B cell (primary cell): ENCODE measurements around the gene ARL6IP1. TPM values are rescaled to one million over a fixed set of nuclear protein-coding genes. Genes with fewer than 3 reads are reported as not detected.

Experiments
- ATAC-seq: fragments of 200-7000 bp; cut with Tn5 transposase; one replicate; pipeline ENCODE4 v1.10.0; 2021; ENCODE audit warnings: low read depth, mild to moderate bottlenecking, moderate number of reproducible peaks, moderate library complexity
- CTCF ChIA-PET: fragments of 350-600 bp; sonication (Branson Sonifier 250); formaldehyde crosslinking; loops from one replicate; lab custom pipeline; 2021; ENCODE audit warnings: antibody characterized with exemption, inconsistent platforms; lab: Charles Lee
- POLR2A ChIA-PET: fragments of 350-600 bp; sonication (Branson Sonifier 250); formaldehyde crosslinking; loops from one replicate; lab custom pipeline; 2021; ENCODE audit warnings: antibody characterized with exemption; lab: Charles Lee
- DNase-seq: peaks from one replicate; pipeline ENCODE4 v3.0.0; 2013
- H2AFZ ChIP-seq: 2 replicates; pipeline ENCODE4 v1.6.1; 2012; ENCODE audit warnings: mild to moderate bottlenecking, low read depth, low read length; ENCODE audit not compliant: insufficient read depth, poor library complexity, severe bottlenecking
- H3K27ac ChIP-seq, 2 donors: 1 replicate in 1 of 2; 2 replicates in 1 of 2; pipeline ENCODE4 v1.5.1; 2012 to 2013; ENCODE audit warnings: low read length in 2 of 2, mild to moderate bottlenecking in 2 of 2, moderate library complexity in 1 of 2
- H3K27me3 ChIP-seq, 4 experiments: fragments of 200-600 bp in 1 of 4; sonication (generic) in 1 of 4; replicated peaks in 1 of 4; 1 replicate in 2 of 4; 2 replicates in 2 of 4; pipeline versions ENCODE4 v1.6.1 to v1.7.0; 2013 to 2016; ENCODE audit warnings: low read length in 3 of 4, mild to moderate bottlenecking in 2 of 4, mixed read lengths in 1 of 4, moderate library complexity in 1 of 4; ENCODE audit not compliant: insufficient read depth in 4 of 4, control insufficient read depth in 3 of 4; ENCODE audit errors: control extremely low read depth in 1 of 4
- H3K36me3 ChIP-seq, 2 experiments: replicated peaks in 1 of 2; 1 replicate in 1 of 2; 2 replicates in 1 of 2; pipeline versions ENCODE4 v1.6.1 to v1.7.1; 2013; ENCODE audit warnings: low read length in 1 of 2; ENCODE audit not compliant: insufficient read depth in 2 of 2, control insufficient read depth in 1 of 2; ENCODE audit errors: control extremely low read depth in 1 of 2, extremely low read depth in 1 of 2
- H3K4me1 ChIP-seq, 2 donors: fragments of 200-600 bp in 1 of 2; sonication (generic) in 1 of 2; 1 replicate in 1 of 2; 2 replicates in 1 of 2; pipeline versions ENCODE4 v1.5.1 to v1.6.1; 2013 to 2017; ENCODE audit warnings: low read length in 2 of 2; ENCODE audit not compliant: control insufficient read depth in 2 of 2, insufficient read depth in 2 of 2
- H3K4me2 ChIP-seq: replicated peaks from 2 replicates; pipeline ENCODE3; 2012; ENCODE audit warnings: mild to moderate bottlenecking, low read depth, low read length; ENCODE audit not compliant: poor library complexity, severe bottlenecking
- H3K4me3 ChIP-seq, 5 experiments: fragments of 200-600 bp in 1 of 5; sonication (generic) in 1 of 5; 1 replicate in 3 of 5; 2 replicates in 2 of 5; pipeline versions ENCODE4 v1.5.1 to v1.7.0; 2011 to 2016; ENCODE audit warnings: low read length in 4 of 5, mild to moderate bottlenecking in 4 of 5, low read depth in 2 of 5, control low read depth in 1 of 5, moderate library complexity in 1 of 5; ENCODE audit not compliant: insufficient read depth in 1 of 5; ENCODE audit errors: control extremely low read depth in 1 of 5, extremely low read depth in 1 of 5
- H3K79me2 ChIP-seq: fragments of 200-600 bp; sonication (generic); one replicate; pipeline ENCODE4 v1.6.0; 2016; ENCODE audit warnings: low read length; ENCODE audit not compliant: control insufficient read depth, insufficient read depth
- H3K9ac ChIP-seq: fragments of 200-600 bp; sonication (generic); 2 replicates; pipeline ENCODE4 v1.6.1; 2017; ENCODE audit warnings: mild to moderate bottlenecking, low read length, moderate library complexity
- H3K9me3 ChIP-seq, 3 donors: one replicate each; pipeline versions ENCODE4 v1.6.1 to v1.7.1; 2013; ENCODE audit warnings: low read length in 2 of 3; ENCODE audit not compliant: control insufficient read depth in 2 of 3, insufficient read depth in 1 of 3; ENCODE audit errors: control extremely low read depth in 1 of 3
- H4K20me1 ChIP-seq: 2 replicates; pipeline ENCODE4 v1.6.0; 2012; ENCODE audit warnings: mild to moderate bottlenecking, low read length; ENCODE audit not compliant: insufficient read depth, control insufficient read depth, poor library complexity, severe bottlenecking
- H3K27ac Mint-ChIP-seq: one replicate; pipeline ENCODE4 v1.8.0; 2021; ENCODE audit warnings: mixed read lengths
- H3K27me3 Mint-ChIP-seq: one replicate; pipeline ENCODE4 v1.8.0; 2021; ENCODE audit warnings: mixed read lengths
- H3K4me1 Mint-ChIP-seq: one replicate; pipeline ENCODE4 v1.8.0; 2021; ENCODE audit warnings: mixed read lengths
- H3K4me3 Mint-ChIP-seq: one replicate; pipeline ENCODE4 v1.8.0; 2021; ENCODE audit warnings: mixed read lengths
- H3K9me3 Mint-ChIP-seq: one replicate; pipeline ENCODE4 v1.8.0; 2022; ENCODE audit warnings: mixed read lengths; ENCODE audit not compliant: insufficient read depth
- EZH2 ChIP-seq: IDR thresholded peaks from 2 replicates; pipeline ENCODE4 v1.6.1; 2012; ENCODE audit warnings: borderline replicate concordance, low read depth, mild to moderate bottlenecking, moderate library complexity, low read length; ENCODE audit not compliant: insufficient read depth, poor library complexity, severe bottlenecking
- WGBS: methylation state at CpG from one replicate; pipeline ENCODE4 v1.1.5; 2013; ENCODE audit warnings: missing lambda C conversion rate; ENCODE audit not compliant: insufficient coverage; 5-methylcytosine and 5-hydroxymethylcytosine counted together
- intact Hi-C: fragments of 100-400 bp; cut with micrococcal nuclease; formaldehyde crosslinking; loops from one replicate; pipeline ENCODE4 v1.10.0; 2022
- polyA plus RNA-seq: library from polyadenylated mRNA; depleted of rRNA; stranded (reverse); fragments of >200 nt; gene quantifications from 2 replicates; pipeline ENCODE4 v1.2.3, GENCODE V29; 2012
- total RNA-seq, 2 donors: library from RNA; stranded (reverse); fragments of 120-200 nt in 1 of 2; gene quantifications; 1 replicate in 1 of 2; 2 replicates in 1 of 2; pipeline versions ENCODE4 v1.2.3 to v1.2.4, GENCODE V29; 2013 to 2022
- TF ChIP-seq, protein P1 (sequence below): fragments of 200-600 bp; IDR thresholded peaks from one replicate; pipeline ENCODE4 v1.8.0; 2022; ENCODE audit warnings: antibody characterized with exemption, mild to moderate bottlenecking

Gene ARL6IP1
- total and polyA plus RNA-seq, 2 donors (not counting 1 experiment from before 2014, with no cell fraction given), result 52.0 to 109 TPM

DNA sequence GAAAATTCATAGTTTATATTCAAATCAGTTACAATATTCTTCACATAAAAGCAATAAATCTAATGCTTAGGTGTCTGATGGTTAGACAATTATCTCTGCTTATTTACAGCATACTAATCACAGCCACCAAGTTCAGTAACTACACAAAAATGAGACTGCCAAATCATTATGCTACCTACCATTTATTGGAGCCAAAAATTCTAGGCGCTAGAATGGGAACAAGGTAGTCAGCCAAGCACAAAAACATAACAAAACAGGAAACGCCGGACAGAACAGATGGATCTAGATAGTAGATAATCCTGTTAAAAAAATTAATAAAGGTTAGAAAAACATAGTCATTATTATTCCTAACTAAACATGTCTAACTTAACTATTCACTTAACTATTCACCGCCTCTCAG is 3.6 kb downstream of the ARL6IP1 start:
- Histone ChIP-seq H2AFZ (no peak overlapping the region), H3K4me1 (peaks cover 16 to 21% of the 10 kb centered on the region in 2 donors), H3K27ac (no peak overlapping the region), H3K27me3 (no peaks in the 10 kb centered on the region), H3K9ac (no peak overlapping the region), H3K79me2 (peaks cover 51% of the 10 kb centered on the region), H3K9me3 (no peaks in the 10 kb centered on the region), H4K20me1 (peaks cover 22% of the 10 kb centered on the region), H3K4me3 (no peak overlapping the region), H3K36me3 (peaks cover 17 to 44% of the 10 kb centered on the region in 2 experiments), H3K4me2 (no peak overlapping the region)
- ChIA-PET CTCF (no interaction called here), POLR2A (no interaction called here)
- Mint-ChIP-seq H3K4me3 (no peak overlapping the region), H3K9me3 (no peaks in the 10 kb centered on the region), H3K27me3 (no peaks in the 10 kb centered on the region), H3K27ac (no peak overlapping the region), H3K4me1 (peaks cover 32% of the 10 kb centered on the region)
- WGBS, result no CpG with 5 or more reads among the region's 4 CpGs
- no peak for TF ChIP-seq EZH2
- TF ChIP-seq, protein P1, sequence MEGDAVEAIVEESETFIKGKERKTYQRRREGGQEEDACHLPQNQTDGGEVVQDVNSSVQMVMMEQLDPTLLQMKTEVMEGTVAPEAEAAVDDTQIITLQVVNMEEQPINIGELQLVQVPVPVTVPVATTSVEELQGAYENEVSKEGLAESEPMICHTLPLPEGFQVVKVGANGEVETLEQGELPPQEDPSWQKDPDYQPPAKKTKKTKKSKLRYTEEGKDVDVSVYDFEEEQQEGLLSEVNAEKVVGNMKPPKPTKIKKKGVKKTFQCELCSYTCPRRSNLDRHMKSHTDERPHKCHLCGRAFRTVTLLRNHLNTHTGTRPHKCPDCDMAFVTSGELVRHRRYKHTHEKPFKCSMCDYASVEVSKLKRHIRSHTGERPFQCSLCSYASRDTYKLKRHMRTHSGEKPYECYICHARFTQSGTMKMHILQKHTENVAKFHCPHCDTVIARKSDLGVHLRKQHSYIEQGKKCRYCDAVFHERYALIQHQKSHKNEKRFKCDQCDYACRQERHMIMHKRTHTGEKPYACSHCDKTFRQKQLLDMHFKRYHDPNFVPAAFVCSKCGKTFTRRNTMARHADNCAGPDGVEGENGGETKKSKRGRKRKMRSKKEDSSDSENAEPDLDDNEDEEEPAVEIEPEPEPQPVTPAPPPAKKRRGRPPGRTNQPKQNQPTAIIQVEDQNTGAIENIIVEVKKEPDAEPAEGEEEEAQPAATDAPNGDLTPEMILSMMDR, result no peak
- ATAC-seq (no peak), DNase-seq (no peak)
- intact Hi-C loops, result no loop called here

GRCh38 chr16:18796377-18796776 is 5.0 kb downstream of the ARL6IP1 start:
- Histone ChIP-seq H3K27ac (no peak overlapping the region), H3K27me3 (no peaks in the 10 kb centered on the region), H4K20me1 (peaks cover 22% of the 10 kb centered on the region), H3K9ac (no peak overlapping the region), H3K4me3 (no peak overlapping the region), H3K36me3 (peaks cover 17 to 52% of the 10 kb centered on the region in 2 experiments), H3K9me3 (no peaks in the 10 kb centered on the region), H2AFZ (no peak overlapping the region), H3K79me2 (peaks cover 51% of the 10 kb centered on the region), H3K4me2 (no peak overlapping the region), H3K4me1 (peaks cover 13 to 16% of the 10 kb centered on the region in 2 donors)
- no CpG with 5 or more reads among the region's 1 CpG for WGBS
- ChIA-PET POLR2A (no interaction called here), CTCF (no interaction called here)
- H3K9me3 Mint-ChIP-seq, result no peaks in the 10 kb centered on the region
- intact Hi-C loops, result no loop called here
- ATAC-seq, result no peak
- no peak overlapping the region for H3K4me3 Mint-ChIP-seq
- no peaks in the 10 kb centered on the region for H3K27me3 Mint-ChIP-seq
- no peak for TF ChIP-seq EZH2
- TF ChIP-seq, protein P1, result no peak
- no peak overlapping the region for H3K27ac Mint-ChIP-seq
- H3K4me1 Mint-ChIP-seq, result peaks cover 26% of the 10 kb centered on the region
- no peak for DNase-seq
